ENCODE measurements around the gene PGA3.

The PGA3 gene

DNA sequence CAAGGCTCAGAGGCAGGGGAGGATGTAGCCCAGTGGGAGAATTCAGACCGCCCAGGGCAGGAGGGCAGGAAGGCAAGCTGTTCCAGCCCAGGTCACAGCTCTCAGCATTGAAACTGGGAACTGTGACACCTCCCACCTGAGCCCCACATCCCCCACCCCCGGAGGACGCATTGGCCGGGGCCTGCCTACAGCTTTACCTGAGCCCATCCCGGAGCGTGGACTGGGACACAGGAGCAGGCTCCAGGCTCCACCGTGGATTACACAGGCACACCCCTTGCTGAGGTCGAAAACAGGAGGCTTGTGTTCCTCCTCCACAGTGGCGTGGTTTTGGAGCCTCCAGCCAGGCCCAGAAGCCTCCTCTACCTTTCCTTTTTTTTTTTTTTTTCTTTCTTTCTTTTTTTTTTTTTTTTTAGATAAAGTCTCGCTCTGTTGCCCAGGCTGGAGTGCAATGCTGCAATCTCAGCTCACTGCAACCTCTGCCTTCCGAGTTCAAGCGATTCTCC, 9.1 kb upstream of the PGA3 start:
- no peak for TF ChIP-seq POLR2AphosphoS5 (IDR thresholded peaks at IDR 0.05; ENCODE audit: low read depth)
- no peak for TF ChIP-seq SPI1 (IDR thresholded peaks at IDR 0.05; ENCODE audit: borderline replicate concordance, low read depth)
- TF ChIP-seq GABPA (IDR thresholded peaks at IDR 0.05; ENCODE audit: low read depth): no peak
- TF ChIP-seq, protein P1, sequence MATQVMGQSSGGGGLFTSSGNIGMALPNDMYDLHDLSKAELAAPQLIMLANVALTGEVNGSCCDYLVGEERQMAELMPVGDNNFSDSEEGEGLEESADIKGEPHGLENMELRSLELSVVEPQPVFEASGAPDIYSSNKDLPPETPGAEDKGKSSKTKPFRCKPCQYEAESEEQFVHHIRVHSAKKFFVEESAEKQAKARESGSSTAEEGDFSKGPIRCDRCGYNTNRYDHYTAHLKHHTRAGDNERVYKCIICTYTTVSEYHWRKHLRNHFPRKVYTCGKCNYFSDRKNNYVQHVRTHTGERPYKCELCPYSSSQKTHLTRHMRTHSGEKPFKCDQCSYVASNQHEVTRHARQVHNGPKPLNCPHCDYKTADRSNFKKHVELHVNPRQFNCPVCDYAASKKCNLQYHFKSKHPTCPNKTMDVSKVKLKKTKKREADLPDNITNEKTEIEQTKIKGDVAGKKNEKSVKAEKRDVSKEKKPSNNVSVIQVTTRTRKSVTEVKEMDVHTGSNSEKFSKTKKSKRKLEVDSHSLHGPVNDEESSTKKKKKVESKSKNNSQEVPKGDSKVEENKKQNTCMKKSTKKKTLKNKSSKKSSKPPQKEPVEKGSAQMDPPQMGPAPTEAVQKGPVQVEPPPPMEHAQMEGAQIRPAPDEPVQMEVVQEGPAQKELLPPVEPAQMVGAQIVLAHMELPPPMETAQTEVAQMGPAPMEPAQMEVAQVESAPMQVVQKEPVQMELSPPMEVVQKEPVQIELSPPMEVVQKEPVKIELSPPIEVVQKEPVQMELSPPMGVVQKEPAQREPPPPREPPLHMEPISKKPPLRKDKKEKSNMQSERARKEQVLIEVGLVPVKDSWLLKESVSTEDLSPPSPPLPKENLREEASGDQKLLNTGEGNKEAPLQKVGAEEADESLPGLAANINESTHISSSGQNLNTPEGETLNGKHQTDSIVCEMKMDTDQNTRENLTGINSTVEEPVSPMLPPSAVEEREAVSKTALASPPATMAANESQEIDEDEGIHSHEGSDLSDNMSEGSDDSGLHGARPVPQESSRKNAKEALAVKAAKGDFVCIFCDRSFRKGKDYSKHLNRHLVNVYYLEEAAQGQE (IDR thresholded peaks at IDR 0.05; ENCODE audit: insufficient replicate concordance, low read depth): no peak
- no peak for TF ChIP-seq CTCF (IDR thresholded peaks at IDR 0.05; ENCODE audit: insufficient read depth, low read length)
- DNase-seq (ENCODE audit: low read depth in 1 of 2, low spot score in 1 of 2): no peak
- no peaks in the 10 kb centered on the region for H3K27me3 ChIP-seq (ENCODE audit: insufficient read depth, poor library complexity, severe bottlenecking)
- no peak overlapping the region for H3K4me3 ChIP-seq (replicated peaks; ENCODE audit: insufficient read depth, low read length)
- no peak overlapping the region for H3K27ac ChIP-seq (replicated peaks)

DNA sequence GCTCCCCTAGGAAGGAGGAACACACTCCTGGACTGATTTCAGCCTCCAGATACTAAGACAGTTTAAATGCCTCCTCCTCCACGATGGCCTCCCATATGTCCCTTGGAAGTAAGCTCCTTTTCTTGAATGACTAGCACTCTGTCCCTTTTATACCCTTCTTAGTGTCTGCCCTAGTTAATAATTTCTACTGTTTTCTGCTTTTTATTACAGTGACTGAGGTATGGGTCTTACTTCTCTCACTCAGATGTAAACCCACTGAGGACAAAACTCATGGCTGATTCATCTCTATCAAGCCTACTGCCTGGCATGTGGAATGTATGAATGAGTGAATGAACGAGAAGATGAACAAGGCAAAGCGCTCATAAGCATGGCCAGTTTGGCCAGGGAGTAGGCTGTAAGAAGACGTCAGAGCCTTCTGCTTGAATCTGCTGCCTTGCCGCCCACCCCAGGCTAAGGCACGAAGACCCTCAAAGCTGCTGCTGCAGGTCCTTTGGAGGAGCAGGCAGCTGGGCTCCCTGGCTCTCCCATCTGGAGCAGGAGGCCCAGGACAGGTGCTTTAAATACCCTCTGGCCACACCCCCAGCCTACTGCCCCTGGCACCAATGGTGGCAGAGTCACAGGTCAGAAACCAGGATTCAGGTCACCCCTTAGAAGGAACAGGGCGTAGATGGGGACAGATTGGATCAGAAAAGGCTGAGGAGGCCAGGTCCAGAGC, 8.2 kb upstream of the PGA3 start:
- no peak for TF ChIP-seq GABPA (IDR thresholded peaks at IDR 0.05; ENCODE audit: low read depth)
- TF ChIP-seq SPI1 (IDR thresholded peaks at IDR 0.05; ENCODE audit: borderline replicate concordance, low read depth): no peak
- TF ChIP-seq, protein P1 (IDR thresholded peaks at IDR 0.05; ENCODE audit: insufficient replicate concordance, low read depth): no peak
- no peak for TF ChIP-seq POLR2AphosphoS5 (IDR thresholded peaks at IDR 0.05; ENCODE audit: low read depth)
- no peak for TF ChIP-seq CTCF (IDR thresholded peaks at IDR 0.05; ENCODE audit: insufficient read depth, low read length)
- Histone ChIP-seq H3K4me3 (replicated peaks; ENCODE audit: insufficient read depth, low read length) (no peak overlapping the region), H3K27me3 (ENCODE audit: insufficient read depth, poor library complexity, severe bottlenecking) (no peaks in the 10 kb centered on the region)

GRCh38 chr11:61195719-61196118, 7.6 kb upstream of the PGA3 start:
- TF ChIP-seq, protein P1 (IDR thresholded peaks at IDR 0.05; ENCODE audit: insufficient replicate concordance, low read depth): no peak
- TF ChIP-seq SPI1 (IDR thresholded peaks at IDR 0.05; ENCODE audit: borderline replicate concordance, low read depth) (no peak), GABPA (IDR thresholded peaks at IDR 0.05; ENCODE audit: low read depth) (no peak), CTCF (IDR thresholded peaks at IDR 0.05; ENCODE audit: insufficient read depth, low read length) (no peak), POLR2AphosphoS5 (IDR thresholded peaks at IDR 0.05; ENCODE audit: low read depth) (no peak)
- no peak for DNase-seq (ENCODE audit: low read depth in 1 of 2, low spot score in 1 of 2)
- H3K27ac ChIP-seq (replicated peaks): no peak overlapping the region
- no peaks in the 10 kb centered on the region for H3K27me3 ChIP-seq (ENCODE audit: insufficient read depth, poor library complexity, severe bottlenecking)
- no peak overlapping the region for H3K4me3 ChIP-seq (replicated peaks; ENCODE audit: insufficient read depth, low read length)

More for the DNA sequence above, 8.2 kb upstream of the PGA3 start:
- DNase-seq (ENCODE audit: low read depth in 1 of 2, low spot score in 1 of 2): no peak
- H3K27ac ChIP-seq (replicated peaks): no peak overlapping the region

Data from HL-60 (cell line).